ENCODE measurements around the gene SH3PXD2A.
A peak's percentile ranks its signal among the peaks of the same experiment; 100 is the strongest.

SH3PXD2A gene

DNA sequence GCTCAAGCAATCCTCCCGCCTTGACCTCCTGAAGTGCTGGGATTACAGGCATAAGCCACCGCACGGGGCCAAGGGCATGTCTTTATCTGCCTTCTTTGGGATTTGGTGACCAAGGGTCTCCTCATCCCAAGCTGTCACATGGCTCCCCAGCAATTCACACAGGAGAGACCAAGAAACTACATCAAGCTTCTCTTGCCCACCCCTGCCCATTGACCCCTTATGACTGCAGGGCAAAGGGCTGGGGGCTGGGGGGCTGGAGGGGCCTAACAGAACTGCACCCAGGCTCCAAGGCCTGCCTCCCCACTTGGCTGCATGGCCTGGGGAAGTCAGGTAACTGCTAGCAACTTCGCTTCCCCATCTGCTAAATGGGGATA is 137.1 kb downstream of the SH3PXD2A start:
- no peak for DNase-seq

GRCh38 chr10:103717341-103718246 is 137.8 kb downstream of the SH3PXD2A start:
- no peak for DNase-seq

GRCh38 chr10:103716206-103717160 is 138.9 kb downstream of the SH3PXD2A start:
- DNase-seq, result no peak

GRCh38 chr10:103715430-103715829 is 139.9 kb downstream of the SH3PXD2A start:
- peak in 1 of 3 donors; percentile 29 for DNase-seq

DNA sequence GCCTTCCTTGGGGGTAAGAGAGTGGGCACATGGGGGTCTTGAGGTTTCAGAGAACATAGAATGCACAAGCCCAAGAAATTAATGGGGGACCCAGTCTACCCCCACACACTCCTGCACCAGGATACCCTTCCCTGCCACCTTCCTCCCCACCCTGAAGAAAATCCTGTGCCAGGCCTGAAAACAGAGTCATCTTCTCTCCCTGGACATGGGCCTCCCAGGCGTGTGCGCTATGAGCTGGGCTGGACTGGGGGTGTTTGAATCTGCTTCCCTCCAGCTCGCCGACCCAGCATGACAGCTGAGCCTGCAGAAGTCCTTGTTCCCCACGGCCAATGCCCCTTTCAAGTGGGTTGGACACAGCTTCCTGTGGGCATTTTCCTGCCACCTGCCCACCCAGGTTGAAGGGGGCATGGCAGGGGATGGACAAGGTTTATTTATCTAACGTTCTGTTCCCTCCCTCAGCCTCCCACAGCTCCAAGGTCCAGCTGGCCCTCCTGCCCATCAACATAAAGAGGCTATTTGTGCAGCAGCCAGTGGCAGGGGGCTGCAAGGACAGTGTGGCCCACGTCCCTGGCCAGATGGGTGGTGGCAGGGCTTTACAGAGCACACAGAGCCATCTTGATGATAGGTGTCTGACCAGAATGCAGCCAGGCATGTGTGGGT is 141.0 kb downstream of the SH3PXD2A start:
- DNase-seq, result no peak

- DNase-seq, result no peak
Measured at GRCh38 chr10:103713676-103714075, 141.7 kb downstream of the SH3PXD2A start.

GRCh38 chr10:103712898-103713498 is 142.4 kb downstream of the SH3PXD2A start:
- peak; percentile 83 to 87 (median 83) for DNase-seq

DNA sequence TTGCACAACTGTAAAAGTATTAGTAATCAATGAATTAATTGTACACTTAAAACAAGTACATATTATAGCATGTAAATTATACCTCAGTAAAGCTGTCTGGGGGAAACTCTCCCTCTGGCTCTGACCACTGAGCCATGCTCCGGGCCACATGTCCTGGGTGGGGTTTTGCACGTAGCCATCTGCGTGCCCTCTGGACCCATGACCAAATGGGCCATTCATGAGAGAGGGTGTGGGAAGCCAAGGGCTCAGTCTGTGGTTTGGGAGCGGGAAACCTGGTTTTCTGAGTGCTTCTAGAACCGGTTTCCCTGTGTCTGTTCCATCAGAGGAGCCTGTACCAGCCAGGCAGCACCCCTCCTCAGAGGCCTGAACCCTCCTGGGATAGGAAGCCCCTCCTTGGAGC is 143.2 kb downstream of the SH3PXD2A start:
- no peak for DNase-seq

- DNase-seq, result no peak
Measured at GRCh38 chr10:103711351-103711994, 143.9 kb downstream of the SH3PXD2A start.

- no peak for DNase-seq
Measured at GRCh38 chr10:103710490-103710889, 144.9 kb downstream of the SH3PXD2A start.

- DNase-seq, result peak in 2 of 3 donors; percentile 27 to 29
Measured at GRCh38 chr10:103709341-103709920, 145.9 kb downstream of the SH3PXD2A start.

GRCh38 chr10:103708627-103709288 is 146.6 kb downstream of the SH3PXD2A start:
- no peak for DNase-seq

DNA sequence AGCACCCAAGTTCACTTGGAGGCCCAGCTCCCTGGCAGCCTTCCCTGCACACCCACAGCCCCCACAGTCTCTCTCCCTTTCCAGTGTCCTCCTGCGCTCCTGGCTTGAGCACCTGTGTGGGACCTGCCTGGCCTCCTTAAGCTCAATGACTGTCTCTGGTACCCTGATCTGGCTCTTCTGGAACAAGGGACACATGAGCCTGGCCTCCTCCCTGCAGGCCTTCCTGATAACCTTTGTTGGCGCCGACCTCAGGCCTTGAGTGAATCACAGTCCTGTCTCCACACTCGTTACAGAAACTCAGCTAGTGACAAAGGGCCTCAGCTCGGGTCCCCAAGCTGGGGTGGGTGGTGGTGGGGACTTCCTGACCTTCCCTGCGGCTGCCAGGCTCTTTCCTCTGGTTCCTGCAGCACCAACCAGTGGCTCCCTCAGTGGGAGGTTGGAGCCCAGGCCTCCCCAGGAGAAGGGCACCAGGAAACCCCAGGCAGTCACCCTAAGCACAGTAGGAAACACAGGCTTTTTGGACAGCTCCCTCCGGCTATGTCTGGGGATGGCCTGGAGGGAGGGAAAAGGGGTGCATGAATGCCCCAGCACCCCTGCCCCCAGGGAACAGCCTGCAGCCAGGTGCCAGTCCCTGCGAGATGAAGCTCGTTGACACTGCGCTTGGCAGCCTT is 147.3 kb downstream of the SH3PXD2A start:
- DNase-seq, result no peak

DNA sequence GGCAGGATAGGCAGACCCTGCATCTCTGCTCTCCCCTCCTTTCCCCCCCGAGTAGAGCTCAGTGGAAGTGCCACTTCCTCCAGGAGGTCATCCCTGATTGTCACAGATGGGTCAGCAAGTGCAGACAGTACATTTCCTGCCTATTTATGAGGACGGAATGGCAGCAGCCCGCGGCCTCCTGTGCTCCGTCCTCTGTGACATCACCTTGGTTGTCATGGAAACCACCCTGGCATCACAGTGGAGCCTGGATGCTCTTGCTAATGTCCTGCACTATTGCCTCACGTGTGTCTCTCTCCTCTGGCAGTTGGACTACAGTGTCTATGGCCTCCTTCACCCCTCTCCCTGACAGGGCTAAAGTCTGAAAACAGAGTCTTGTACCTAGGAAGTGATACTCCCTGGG is 148.6 kb downstream of the SH3PXD2A start:
- DNase-seq, result no peak

DNA sequence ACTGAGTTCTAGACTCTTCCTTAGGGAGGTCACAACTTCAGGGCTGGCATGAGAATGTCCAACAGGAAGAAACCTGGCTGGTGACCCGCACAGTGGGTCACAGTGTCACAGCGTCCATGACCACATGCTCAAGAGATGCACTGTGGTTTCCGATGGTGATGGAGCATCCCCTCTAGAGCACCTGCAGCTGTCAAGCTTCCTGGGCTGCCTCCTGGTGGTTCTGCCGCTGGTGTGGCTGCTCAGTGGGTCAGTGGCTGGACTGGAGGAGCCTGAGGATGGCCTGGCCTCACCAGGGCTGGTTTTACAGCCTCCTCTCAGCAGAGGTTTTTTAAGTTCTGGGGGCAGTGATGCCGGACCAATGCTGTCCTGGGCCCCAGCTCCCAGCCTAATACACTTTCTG is 149.3 kb downstream of the SH3PXD2A start:
- no peak for DNase-seq

DNA sequence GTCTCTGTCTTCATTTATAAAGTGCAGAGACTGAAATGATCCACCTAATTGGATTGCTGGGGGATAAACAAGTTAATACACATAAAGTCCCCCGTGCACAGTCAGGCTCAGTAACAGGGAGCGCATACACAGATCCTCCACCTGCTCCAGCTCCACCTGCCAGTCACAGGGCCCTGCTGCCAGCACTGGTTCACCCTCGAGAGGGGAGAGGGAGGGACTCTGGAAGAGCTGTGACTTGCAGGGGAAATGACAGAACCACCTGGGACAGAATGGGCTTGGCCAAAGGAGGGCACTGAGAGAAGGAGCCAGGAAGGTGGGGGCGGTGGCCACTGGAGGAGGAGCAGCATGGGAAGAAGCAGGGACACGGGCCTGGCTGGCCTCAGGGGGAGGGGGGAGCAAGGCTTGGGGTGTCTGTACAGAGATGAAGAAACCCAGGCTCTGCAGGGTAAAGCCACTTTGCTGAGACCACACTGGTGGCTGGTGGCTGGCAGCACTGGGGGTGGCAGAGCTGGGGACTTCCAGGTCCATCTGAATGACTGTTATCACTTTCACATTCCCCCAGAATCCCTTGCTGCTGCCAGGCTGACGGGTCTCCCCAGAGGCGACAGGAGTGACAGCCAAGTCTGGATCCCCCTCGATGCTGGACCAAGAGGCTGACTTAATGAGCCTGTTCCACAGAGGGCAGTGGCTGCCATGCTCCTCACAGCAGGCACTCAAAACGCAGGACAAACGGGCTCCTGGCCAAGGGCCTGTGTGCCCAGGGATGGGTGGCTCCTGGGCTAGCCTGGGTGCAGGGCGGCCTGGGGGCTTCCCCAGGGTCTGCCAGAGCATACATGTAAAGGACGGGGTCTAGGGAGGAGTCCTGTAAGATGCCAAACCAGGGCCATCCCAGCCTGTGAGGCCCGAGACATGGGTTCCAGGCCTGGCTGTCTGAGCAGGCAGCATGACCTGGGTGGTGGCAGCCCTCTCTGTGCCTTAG is 151.1 kb downstream of the SH3PXD2A start:
- DNase-seq, result no peak

GRCh38 chr10:103701380-103702222 is 153.8 kb downstream of the SH3PXD2A start:
- DNase-seq, result no peak

GRCh38 chr10:103700436-103700715 is 155.0 kb downstream of the SH3PXD2A start:
- no peak for DNase-seq
